Measurements from ENCODE around the gene SFSWAP. TPM values are rescaled to one million over a fixed set of nuclear protein-coding genes. Genes with fewer than 3 reads are reported as not detected.

The SFSWAP gene
- total and polyA plus RNA-seq, 2 of the 8 experiments (the other 6 are each of a cell fraction or from before 2014, with no cell fraction given), result 36.5 to 49.5 TPM

DNA sequence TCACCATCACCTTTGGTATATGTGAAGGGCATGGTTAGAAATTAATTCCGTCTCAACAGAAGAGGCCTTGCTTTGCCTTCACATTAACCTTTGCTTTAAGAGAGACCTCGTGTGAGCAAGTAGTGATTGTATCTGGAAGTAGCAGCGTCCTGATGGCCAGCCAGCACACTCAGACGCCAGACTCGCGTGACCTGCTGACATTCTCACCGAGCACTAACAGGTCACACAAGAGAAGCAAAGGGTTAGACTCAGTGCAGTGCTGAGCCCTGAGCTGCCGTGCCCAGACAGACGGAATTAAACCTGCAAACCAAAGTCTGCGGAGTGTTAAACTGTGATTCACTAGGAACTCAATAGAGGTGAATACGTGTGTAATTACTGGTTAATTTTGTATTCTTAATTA lies 77.2 kb downstream of the SFSWAP start:
- no peaks in the 10 kb centered on the region for H3K27me3 ChIP-seq (replicated peaks in 1 of 4; ENCODE audit: control insufficient read depth in 3 of 4, extremely low read depth in 1 of 4, insufficient read depth in 3 of 4, low read length in 3 of 4)
- H3K23ac ChIP-seq (ENCODE audit: insufficient read length), result no peak overlapping the region
- ChIA-PET POLR2A (ENCODE audit: partially characterized antibody) (interaction anchor here (2.1 kb wide), 1 partner anchor 14 kb away, joined by 5 read pairs; no protein-coding TSS in a partner anchor), CTCF (ENCODE audit: partially characterized antibody) (interaction anchor here (1.4 to 1.7 kb wide), 3 partner anchors 9 to 45 kb away, joined by 3 to 4 read pairs (median 3); no protein-coding TSS in a partner anchor)
- no peak overlapping the region for H2BK20ac ChIP-seq (ENCODE audit: low read length)
- no peak overlapping the region for H2BK12ac ChIP-seq (ENCODE audit: low read depth, low read length)
- no peak overlapping the region for H3K56ac ChIP-seq (replicated peaks; ENCODE audit: insufficient read length, low read depth, low read length)
- H3K4me2 ChIP-seq (ENCODE audit: insufficient read depth in 1 of 2, low read depth in 2 of 2, low read length in 2 of 2), result no peak overlapping the region
- H4K8ac ChIP-seq (ENCODE audit: extremely low read depth, insufficient read depth, low read length), result no peak overlapping the region
- H4K5ac ChIP-seq (ENCODE audit: insufficient read length, low read depth, low read length), result no peak overlapping the region
- peaks cover 2 to 25% (median 16%) of the 10 kb centered on the region in 4 experiments; a peak in 7 of 8 replicates for H3K36me3 ChIP-seq (ENCODE audit: control insufficient read depth in 2 of 4, insufficient read depth in 4 of 4, low read length in 3 of 4)
- no peaks in the 10 kb centered on the region for H3K79me1 ChIP-seq (ENCODE audit: low read depth, low read length)
- H2BK15ac ChIP-seq (ENCODE audit: low read length), result no peak overlapping the region
- FAIRE-seq (no peak), DNase-seq (ENCODE audit: low read depth in 1 of 2, low spot score in 2 of 2) (no peak)
- no peaks in the 10 kb centered on the region for H3K9me3 ChIP-seq (ENCODE audit: insufficient read depth in 2 of 2, low read depth in 1 of 2, low read length in 1 of 2)
- H3K4me1 ChIP-seq (replicated peaks in 1 of 4; ENCODE audit: control insufficient read depth in 3 of 4, insufficient read depth in 4 of 4, low read length in 3 of 4), result peaks cover 8 to 20% (median 12%) of the 10 kb centered on the region in 4 experiments
- H2AK5ac ChIP-seq (ENCODE audit: low read depth, low read length), result no peak overlapping the region
- no peak overlapping the region for H4K91ac ChIP-seq (replicated peaks; ENCODE audit: insufficient read length, low read length)
- no peaks in the 10 kb centered on the region for H3K79me2 ChIP-seq (ENCODE audit: control insufficient read depth in 1 of 2, insufficient read depth in 2 of 2, low read length in 2 of 2)
- no peak overlapping the region for H3K9ac ChIP-seq (replicated peaks in 1 of 4; ENCODE audit: extremely low read depth in 1 of 4, low read depth in 3 of 4, low read length in 3 of 4)
- H2BK120ac ChIP-seq (replicated peaks; ENCODE audit: low read depth, low read length), result no peak overlapping the region
- no peaks in the 10 kb centered on the region for H3K23me2 ChIP-seq (ENCODE audit: low read depth, low read length)
- WGBS, 2 experiments (ENCODE audit: extremely low coverage in 1 of 2, insufficient coverage in 1 of 2, insufficient read length in 1 of 2, insufficient replicate concordance in 2 of 2, low coverage in 1 of 2, low lambda C conversion rate in 2 of 2, missing lambda C conversion rate in 1 of 2), result 97% methylated on average over 11 of the region's 11 CpGs; no CpG with 5 or more reads in 1 of the 2 experiments
- H2AFZ ChIP-seq (ENCODE audit: low read length), result no peak overlapping the region
- H2BK5ac ChIP-seq (ENCODE audit: low read depth, low read length), result no peak overlapping the region
- no peak overlapping the region for H3K4ac ChIP-seq (replicated peaks; ENCODE audit: insufficient read length, low read depth, low read length)
- no peak overlapping the region for H3K14ac ChIP-seq (ENCODE audit: insufficient read length)
- H3K27ac ChIP-seq (ENCODE audit: low read depth, low read length), result no peak overlapping the region
- peaks cover 0 to 3% of the 10 kb centered on the region in 2 experiments for H4K20me1 ChIP-seq (replicated peaks in 1 of 2; ENCODE audit: control insufficient read depth in 1 of 2, insufficient read depth in 2 of 2, low read length in 2 of 2)
- no peak overlapping the region for H3K18ac ChIP-seq (ENCODE audit: extremely low read depth, low read length)
- no peak overlapping the region for H3K4me3 ChIP-seq (ENCODE audit: extremely low read depth in 1 of 4, insufficient read depth in 2 of 4, low read depth in 3 of 4, low read length in 4 of 4)
- TF ChIP-seq SIRT6 (IDR thresholded peaks at IDR 0.05; ENCODE audit: low read length), result no peak
- no peak for TF ChIP-seq SAP30 (IDR thresholded peaks at IDR 0.05; ENCODE audit: insufficient read depth, insufficient replicate concordance, low read length)
- no peak for TF ChIP-seq SUZ12 (IDR thresholded peaks at IDR 0.05; ENCODE audit: low read length)
- TF ChIP-seq RBBP5 (IDR thresholded peaks at IDR 0.05; ENCODE audit: borderline replicate concordance, low read depth, low read length), result no peak
- TF ChIP-seq MAFK (IDR thresholded peaks at IDR 0.05; ENCODE audit: low read depth, low read length), result no peak
- no peak for TF ChIP-seq BRCA1 (IDR thresholded peaks at IDR 0.05; ENCODE audit: low read depth, low read length)
- TF ChIP-seq, protein P1, sequence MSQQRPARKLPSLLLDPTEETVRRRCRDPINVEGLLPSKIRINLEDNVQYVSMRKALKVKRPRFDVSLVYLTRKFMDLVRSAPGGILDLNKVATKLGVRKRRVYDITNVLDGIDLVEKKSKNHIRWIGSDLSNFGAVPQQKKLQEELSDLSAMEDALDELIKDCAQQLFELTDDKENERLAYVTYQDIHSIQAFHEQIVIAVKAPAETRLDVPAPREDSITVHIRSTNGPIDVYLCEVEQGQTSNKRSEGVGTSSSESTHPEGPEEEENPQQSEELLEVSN (IDR thresholded peaks at IDR 0.05), result no peak
